Hepatocyte (in vitro differentiated cells): ENCODE measurements around the gene ETS2.

Experiments
- EZH2 ChIP-seq: fragments of 200-600 bp; sonication (generic); IDR thresholded peaks from 2 replicates; pipeline ENCODE4 v1.6.1; 2016; ENCODE audit warnings: antibody characterized with exemption, mild to moderate bottlenecking, borderline replicate concordance
- EZH2phosphoT487 ChIP-seq: fragments of 200-600 bp; sonication (generic); IDR thresholded peaks from one replicate; pipeline ENCODE4 v1.6.1; 2018; ENCODE audit warnings: antibody characterized with exemption, mild to moderate bottlenecking, low read depth, moderate library complexity; ENCODE audit not compliant: unreplicated experiment, severe bottlenecking
- TF ChIP-seq, protein P1 (sequence below): fragments of 200-600 bp; sonication (generic); IDR thresholded peaks from 2 replicates; pipeline ENCODE4 v1.5.1; 2016; ENCODE audit warnings: antibody characterized with exemption, mild to moderate bottlenecking; ENCODE audit not compliant: poor library complexity

DNA sequence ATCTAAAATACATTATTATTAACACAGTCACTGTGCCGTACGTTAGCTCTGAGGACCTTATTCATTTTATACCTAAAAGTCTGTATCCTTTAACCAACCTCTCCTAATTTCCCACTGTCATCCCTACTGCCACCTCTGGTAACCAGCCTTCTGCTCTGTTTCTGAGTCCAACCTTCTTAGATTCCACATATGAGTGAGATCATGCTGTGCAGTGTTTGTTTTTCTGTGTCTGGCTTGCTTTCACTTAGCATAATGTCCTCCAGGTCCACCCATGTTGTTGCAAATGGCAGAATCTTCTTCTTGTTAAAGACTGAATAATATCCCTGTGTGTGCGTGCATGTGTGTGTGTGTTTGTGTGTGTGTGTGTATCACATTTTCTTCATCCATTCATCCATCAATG, 64.2 kb downstream of the ETS2 start:
- no peak for TF ChIP-seq EZH2
- TF ChIP-seq, protein P1, sequence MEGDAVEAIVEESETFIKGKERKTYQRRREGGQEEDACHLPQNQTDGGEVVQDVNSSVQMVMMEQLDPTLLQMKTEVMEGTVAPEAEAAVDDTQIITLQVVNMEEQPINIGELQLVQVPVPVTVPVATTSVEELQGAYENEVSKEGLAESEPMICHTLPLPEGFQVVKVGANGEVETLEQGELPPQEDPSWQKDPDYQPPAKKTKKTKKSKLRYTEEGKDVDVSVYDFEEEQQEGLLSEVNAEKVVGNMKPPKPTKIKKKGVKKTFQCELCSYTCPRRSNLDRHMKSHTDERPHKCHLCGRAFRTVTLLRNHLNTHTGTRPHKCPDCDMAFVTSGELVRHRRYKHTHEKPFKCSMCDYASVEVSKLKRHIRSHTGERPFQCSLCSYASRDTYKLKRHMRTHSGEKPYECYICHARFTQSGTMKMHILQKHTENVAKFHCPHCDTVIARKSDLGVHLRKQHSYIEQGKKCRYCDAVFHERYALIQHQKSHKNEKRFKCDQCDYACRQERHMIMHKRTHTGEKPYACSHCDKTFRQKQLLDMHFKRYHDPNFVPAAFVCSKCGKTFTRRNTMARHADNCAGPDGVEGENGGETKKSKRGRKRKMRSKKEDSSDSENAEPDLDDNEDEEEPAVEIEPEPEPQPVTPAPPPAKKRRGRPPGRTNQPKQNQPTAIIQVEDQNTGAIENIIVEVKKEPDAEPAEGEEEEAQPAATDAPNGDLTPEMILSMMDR, result peak; percentile 14
- TF ChIP-seq EZH2phosphoT487, result no peak
